Muscle of leg (tissue), 11 donors: ENCODE data around the gene ARRB2. TPM values are rescaled to one million over a fixed set of nuclear protein-coding genes. Genes with fewer than 3 reads are reported as not detected.

Source experiments
- DNase-seq: peaks from one replicate; pipeline ENCODE4 v3.0.0; 2013
- H3K27ac ChIP-seq: one replicate; pipeline ENCODE4 v1.5.1; 2013; ENCODE audit warnings: mild to moderate bottlenecking, low read length, control low read depth
- H3K27me3 ChIP-seq: one replicate; pipeline ENCODE4 v1.6.1; 2013; ENCODE audit warnings: low read length; ENCODE audit not compliant: control insufficient read depth, insufficient read depth
- H3K36me3 ChIP-seq: one replicate; pipeline ENCODE4 v1.6.1; 2013; ENCODE audit warnings: low read length; ENCODE audit not compliant: control insufficient read depth, insufficient read depth
- H3K4me1 ChIP-seq: one replicate; pipeline ENCODE4 v1.6.1; 2013; ENCODE audit warnings: low read length; ENCODE audit not compliant: control insufficient read depth, insufficient read depth
- H3K4me3 ChIP-seq: one replicate; pipeline ENCODE4 v1.5.1; 2013; ENCODE audit warnings: low read length, control low read depth
- H3K9me3 ChIP-seq: replicated peaks from 2 replicates; pipeline ENCODE4 v1.6.1; 2013; ENCODE audit warnings: low read depth, low read length; ENCODE audit not compliant: control insufficient read depth
- WGBS: methylation state at CpG from one replicate; pipeline ENCODE4 v1.1.5; 2013; ENCODE audit warnings: missing lambda C conversion rate; ENCODE audit not compliant: insufficient coverage; 5-methylcytosine and 5-hydroxymethylcytosine counted together
- polyA plus RNA-seq, 8 donors: library from polyadenylated mRNA; unstranded; fragments of 120-200 nt; gene quantifications; one replicate each; pipeline versions ENCODE4 v1.2.1 to v1.2.3, GENCODE V29; 2013; ENCODE audit warnings: inconsistent platforms in 1 of 8, low replicate concordance in 1 of 8; ENCODE audit not compliant: insufficient read length in 8 of 8, insufficient read depth in 1 of 8
- total RNA-seq: library from RNA; stranded (reverse); fragments of 120-200 nt; gene quantifications from one replicate; pipeline ENCODE4 v1.2.4, GENCODE V29; 2013

The ARRB2 gene
- total and polyA plus RNA-seq, 9 donors, result 12.9 to 29.1 (median 21.2) TPM

DNA sequence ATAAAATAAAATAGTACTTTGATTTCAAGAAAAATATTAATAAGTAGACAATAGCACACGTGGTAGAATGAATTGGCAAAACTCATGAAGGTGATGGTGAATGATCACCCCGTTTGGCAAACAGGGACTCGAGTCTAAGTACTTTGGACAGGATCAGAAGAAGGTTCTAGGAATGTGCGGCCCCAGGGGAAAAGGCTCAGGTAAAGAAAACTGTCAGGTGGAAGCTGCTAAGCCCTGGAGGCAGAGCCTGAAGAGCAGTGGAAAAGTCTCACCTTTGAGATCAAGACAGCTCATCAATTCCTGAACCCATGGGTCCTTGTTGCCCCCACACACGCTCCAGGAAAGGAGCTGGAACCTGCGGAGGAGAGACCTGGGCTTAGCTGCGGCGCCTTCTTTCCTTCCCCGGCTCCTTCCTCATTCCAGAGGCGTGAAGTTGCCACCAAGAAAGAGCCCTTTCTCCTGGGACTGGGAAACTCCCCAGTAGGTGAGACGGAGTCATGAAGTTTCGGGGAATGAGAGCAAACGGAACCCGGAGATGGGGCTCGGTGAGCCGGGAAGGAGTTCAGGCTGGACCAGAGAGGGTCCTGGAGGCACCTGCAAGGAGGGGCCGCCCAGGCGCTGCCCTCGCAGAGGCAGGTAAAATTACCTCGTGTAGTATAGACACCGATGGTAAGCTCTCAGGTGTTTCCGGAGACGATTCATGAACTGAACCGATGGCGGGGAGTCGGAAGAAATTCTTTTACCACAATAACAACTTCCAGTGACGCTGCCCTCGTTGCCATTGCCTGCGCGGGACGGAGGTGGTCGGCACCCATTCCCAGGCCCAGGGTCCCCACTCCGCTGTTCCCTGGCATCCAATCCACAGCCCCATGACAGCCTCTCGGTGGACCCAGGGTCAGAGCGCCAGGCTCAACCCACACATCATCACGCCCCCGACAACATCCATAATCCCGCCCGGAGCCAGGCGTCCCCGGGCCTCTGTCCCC is 28.0 kb downstream of the ARRB2 start:
- Histone ChIP-seq H3K27ac (no peak overlapping the region), H3K4me1 (peaks cover 14% of the 10 kb centered on the region), H3K9me3 (no peaks in the 10 kb centered on the region), H3K36me3 (peaks cover 1% of the 10 kb centered on the region), H3K4me3 (peak overlapping the region; percentile 79), H3K27me3 (peaks cover 49% of the 10 kb centered on the region)
- 7% methylated on average over 35 of the region's 41 CpGs for WGBS
- no peak for DNase-seq

DNA sequence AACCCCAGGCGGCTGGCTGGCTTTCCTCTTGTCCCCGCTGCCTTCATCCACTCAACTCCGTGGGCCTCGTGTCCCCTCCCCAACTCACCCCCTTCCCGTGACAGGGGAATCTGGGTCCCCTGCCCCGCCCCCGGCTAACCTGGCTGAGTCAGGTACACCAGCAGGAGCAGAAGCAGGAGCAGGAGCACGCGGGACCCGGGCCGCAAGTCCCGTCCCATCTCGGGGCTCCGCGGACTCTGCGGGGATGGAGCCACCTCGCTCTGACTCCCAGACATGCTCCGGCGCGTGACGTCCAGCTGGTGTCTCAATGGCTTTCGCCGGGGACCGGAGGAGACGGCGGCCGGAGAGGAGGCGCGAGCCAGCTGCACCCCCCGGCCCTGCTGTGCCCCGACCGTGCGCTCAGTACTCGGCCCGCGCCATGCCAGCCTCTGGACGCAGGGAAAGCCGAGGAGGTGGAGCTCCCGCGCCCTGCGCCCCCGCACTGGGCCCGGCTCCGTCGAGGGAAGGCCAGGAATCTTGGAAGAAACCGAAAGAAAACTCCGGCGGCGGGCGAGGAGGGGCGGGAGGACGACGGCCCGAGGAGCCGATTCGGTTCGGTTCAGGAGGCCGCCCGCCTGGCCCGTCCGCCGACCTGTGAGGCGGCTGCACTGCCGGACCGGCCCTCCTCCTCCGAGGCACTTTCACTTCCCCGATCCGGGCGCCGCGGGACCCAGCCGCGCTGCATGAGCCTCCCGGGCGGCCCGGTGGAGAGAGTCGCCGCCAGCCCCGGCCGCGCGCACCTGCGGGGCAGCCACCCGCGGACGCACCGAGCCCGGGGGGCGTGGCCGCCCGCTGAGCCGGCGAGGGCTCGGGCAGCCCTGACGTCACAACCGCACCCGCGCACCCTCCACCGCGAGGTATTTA is 28.9 kb downstream of the ARRB2 start, which contains the start of the genes CXCL16 and ZMYND15:
TSS of gene CXCL16 (minus strand) at position 807 of the 903 bp plus-strand sequence. CDS start at position 218, 589 bp downstream.
TSS of gene ZMYND15 (plus strand) at position 712 of the 903 bp plus-strand sequence. CDS start 716 bp downstream, outside the sequence.
- under 1% methylated on average over 99 of the region's 100 CpGs for WGBS
- peaks cover 58% of the 10 kb centered on the region for H3K27me3 ChIP-seq
- no peak within 1 kb of the TSS for H3K27ac ChIP-seq
- H3K4me3 ChIP-seq, result peak within 1 kb of the TSS; percentile 79
- peaks cover 14% of the 10 kb centered on the region for H3K4me1 ChIP-seq
- H3K9me3 ChIP-seq, result no peaks in the 10 kb centered on the region
- peak; percentile 57 for DNase-seq
- no peaks in the 10 kb centered on the region for H3K36me3 ChIP-seq

DNA sequence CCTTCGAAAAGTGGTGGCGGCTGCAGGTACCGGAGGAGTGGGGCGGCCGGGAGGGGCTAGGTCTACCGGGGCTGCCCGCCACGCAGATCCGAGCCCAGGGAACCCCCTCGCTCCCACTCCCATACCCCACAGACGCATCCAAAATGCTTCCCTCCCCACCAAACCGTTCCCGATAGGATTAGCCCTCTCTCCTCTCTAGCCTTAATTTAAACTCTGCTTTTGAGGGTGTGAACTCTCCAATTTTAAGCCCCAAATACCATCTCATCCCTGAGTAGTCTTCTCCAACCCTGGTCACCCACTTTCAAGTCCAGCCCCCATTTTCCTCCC is 29.6 kb downstream of the ARRB2 start:
- Histone ChIP-seq H3K4me3 (peak overlapping the region; percentile 28), H3K27me3 (peaks cover 64% of the 10 kb centered on the region), H3K36me3 (no peaks in the 10 kb centered on the region), H3K9me3 (no peaks in the 10 kb centered on the region), H3K27ac (no peak overlapping the region), H3K4me1 (peaks cover 18% of the 10 kb centered on the region)
- WGBS, result 15% methylated on average over 6 of the region's 13 CpGs
- DNase-seq, result no peak

DNA sequence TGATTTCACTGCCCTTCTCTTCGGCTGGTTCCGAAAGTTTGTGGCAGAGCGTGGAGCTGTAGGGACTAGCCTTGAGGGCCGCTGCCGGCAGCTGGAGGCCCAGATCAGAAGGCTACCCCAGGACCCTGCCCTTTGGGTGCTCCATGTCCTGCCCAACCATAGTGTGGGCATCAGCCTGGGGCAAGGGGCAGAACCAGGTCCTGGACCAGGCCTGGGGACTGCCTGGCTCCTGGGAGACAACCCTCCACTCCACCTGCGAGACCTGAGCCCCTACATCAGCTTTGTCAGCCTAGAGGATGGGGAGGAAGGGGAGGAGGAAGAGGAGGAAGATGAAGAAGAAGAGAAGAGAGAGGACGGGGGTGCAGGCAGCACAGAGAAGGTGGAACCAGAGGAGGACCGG is 30.2 kb downstream of the ARRB2 start:
- H3K36me3 ChIP-seq, result no peaks in the 10 kb centered on the region
- DNase-seq, result no peak
- peaks cover 23% of the 10 kb centered on the region for H3K4me1 ChIP-seq
- no peaks in the 10 kb centered on the region for H3K9me3 ChIP-seq
- H3K27ac ChIP-seq, result no peak overlapping the region
- no peak overlapping the region for H3K4me3 ChIP-seq
- 94% methylated on average over 5 of the region's 8 CpGs for WGBS
- peaks cover 70% of the 10 kb centered on the region for H3K27me3 ChIP-seq

DNA sequence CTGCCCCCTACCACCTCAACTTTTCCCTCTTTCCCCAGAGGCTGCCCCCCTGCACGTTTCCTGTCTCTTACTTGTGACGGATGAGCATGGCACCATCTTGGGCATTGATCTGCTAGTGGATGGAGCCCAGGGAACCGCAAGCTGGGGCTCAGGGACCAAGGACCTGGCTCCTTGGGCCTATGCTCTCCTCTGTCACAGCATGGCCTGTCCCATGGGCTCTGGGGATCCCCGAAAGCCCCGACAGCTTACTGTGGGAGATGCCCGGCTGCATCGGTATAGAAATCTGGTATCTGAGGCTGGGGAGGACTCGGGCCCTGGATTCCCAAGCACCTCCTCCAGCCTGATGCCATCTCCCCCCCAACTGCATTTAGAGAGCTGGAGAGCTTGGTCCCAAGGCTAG is 31.1 kb downstream of the ARRB2 start:
- Histone ChIP-seq H3K27me3 (peaks cover 79% of the 10 kb centered on the region), H3K4me3 (no peak overlapping the region), H3K4me1 (peaks cover 23% of the 10 kb centered on the region), H3K9me3 (no peaks in the 10 kb centered on the region), H3K36me3 (no peaks in the 10 kb centered on the region), H3K27ac (no peak overlapping the region)
- 75% methylated on average over 3 of the region's 8 CpGs for WGBS
- no peak for DNase-seq

DNA sequence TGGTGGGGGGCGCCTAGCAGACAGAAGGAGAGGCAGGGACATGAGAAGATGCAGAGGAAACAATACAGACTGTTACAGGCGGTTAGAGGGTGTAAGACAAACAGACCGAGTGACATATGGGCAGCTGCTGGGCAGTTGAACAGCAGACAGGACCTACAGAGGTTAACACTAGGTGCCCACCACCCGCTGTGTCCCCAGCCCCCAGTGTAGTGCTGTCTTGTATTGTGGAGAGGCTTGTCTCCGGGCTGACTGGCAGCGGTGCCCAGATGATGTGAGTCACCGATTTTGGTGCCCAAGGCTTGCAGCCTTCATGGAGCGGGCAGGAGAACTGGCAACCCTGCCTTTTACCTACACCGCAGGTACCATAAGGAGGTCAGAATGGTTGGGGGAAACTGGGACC is 31.7 kb downstream of the ARRB2 start:
- Histone ChIP-seq H3K4me3 (no peak overlapping the region), H3K9me3 (no peaks in the 10 kb centered on the region), H3K4me1 (peaks cover 23% of the 10 kb centered on the region), H3K27ac (no peak overlapping the region), H3K36me3 (no peaks in the 10 kb centered on the region), H3K27me3 (peaks cover 82% of the 10 kb centered on the region)
- WGBS, result 80% methylated on average over 5 of the region's 9 CpGs
- no peak for DNase-seq

DNA sequence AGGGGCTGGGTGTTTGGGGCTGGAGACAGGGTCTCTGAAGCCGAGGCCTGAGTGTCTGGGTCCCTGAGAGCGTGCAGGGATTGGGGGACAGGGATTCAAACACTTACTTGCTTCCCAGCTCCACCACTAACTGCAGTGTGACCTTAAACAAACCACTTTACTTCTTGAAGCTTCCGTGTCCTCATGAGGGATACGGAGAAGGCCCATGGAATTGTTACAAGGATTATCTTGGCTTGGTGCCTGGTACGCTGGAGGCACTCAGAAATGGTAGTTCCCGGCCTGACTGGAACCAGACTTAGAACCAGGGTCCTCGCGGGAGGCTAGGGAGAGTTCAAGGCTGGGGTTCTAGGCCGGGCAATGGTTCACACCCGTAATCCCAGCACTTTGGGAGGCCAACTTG is 32.2 kb downstream of the ARRB2 start:
- H3K9me3 ChIP-seq, result no peaks in the 10 kb centered on the region
- H3K4me3 ChIP-seq, result no peak overlapping the region
- WGBS, result 47% methylated on average over 7 of the region's 10 CpGs
- no peak for DNase-seq
- no peak overlapping the region for H3K27ac ChIP-seq
- H3K36me3 ChIP-seq, result no peaks in the 10 kb centered on the region
- peaks cover 23% of the 10 kb centered on the region for H3K4me1 ChIP-seq
- H3K27me3 ChIP-seq, result peaks cover 80% of the 10 kb centered on the region

DNA sequence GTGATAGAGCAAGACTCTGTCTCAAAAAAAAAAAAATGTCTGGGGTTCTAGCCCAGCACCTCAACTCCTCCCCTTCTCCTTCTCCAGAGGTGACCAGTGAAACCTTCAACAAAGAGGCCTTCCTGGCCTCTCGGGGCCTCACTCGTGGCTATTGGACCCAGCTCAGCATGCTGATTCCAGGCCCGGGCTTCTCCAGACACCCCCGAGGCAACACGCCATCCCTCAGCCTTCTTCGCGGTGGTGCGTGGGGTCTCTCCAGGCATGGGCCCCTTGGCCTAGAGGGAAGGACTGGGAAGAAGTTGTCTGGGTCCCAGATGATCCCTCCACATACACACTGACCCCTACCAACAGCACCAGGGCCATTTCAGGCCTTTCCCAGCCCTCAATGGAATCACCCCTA is 32.8 kb downstream of the ARRB2 start:
- no peaks in the 10 kb centered on the region for H3K36me3 ChIP-seq
- H3K27ac ChIP-seq, result no peak overlapping the region
- no peak for DNase-seq
- peaks cover 76% of the 10 kb centered on the region for H3K27me3 ChIP-seq
- no peaks in the 10 kb centered on the region for H3K9me3 ChIP-seq
- WGBS, result no CpG with 5 or more reads among the region's 8 CpGs
- H3K4me3 ChIP-seq, result no peak overlapping the region
- peaks cover 23% of the 10 kb centered on the region for H3K4me1 ChIP-seq

DNA sequence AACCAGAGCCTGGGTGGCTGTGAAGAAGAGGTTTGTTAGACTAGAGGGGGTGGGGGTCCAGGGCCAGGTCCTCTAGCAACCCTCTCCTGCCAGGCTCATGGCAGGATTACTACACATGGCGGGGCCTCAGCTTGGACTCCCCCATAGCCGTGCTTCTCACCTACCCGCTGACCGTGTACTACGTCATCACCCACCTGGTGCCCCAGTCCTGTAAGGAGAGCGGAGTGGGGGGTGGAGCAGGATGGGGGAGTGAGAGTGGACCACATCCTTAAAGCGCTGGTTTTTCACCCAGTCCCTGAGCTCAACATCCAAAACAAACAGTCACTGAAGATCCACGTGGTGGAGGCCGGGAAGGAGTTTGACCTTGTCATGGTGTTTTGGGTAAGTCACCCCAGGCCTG is 33.5 kb downstream of the ARRB2 start:
- no CpG with 5 or more reads among the region's 9 CpGs for WGBS
- H3K4me3 ChIP-seq, result no peak overlapping the region
- H3K4me1 ChIP-seq, result peaks cover 20% of the 10 kb centered on the region
- H3K9me3 ChIP-seq, result no peaks in the 10 kb centered on the region
- DNase-seq, result no peak
- no peak overlapping the region for H3K27ac ChIP-seq
- H3K36me3 ChIP-seq, result no peaks in the 10 kb centered on the region
- H3K27me3 ChIP-seq, result peaks cover 75% of the 10 kb centered on the region
